GM18517 (cell line): ENCODE measurements around the gene SAMD4A.

Source experiments
- ATAC-seq: cut with Tn5 transposase; IDR thresholded peaks from one replicate; pipeline ENCODE4 v1.9.1; 2021; ENCODE audit warnings: mild to moderate bottlenecking, moderate library complexity; ENCODE audit not compliant: unreplicated experiment

Gene SAMD4A

GRCh38 chr14:54629635-54630360 is 62.9 kb downstream of the SAMD4A start:
- no peak for ATAC-seq

- ATAC-seq = no peak
Observed at GRCh38 chr14:54631016-54631415, 64.1 kb downstream of the SAMD4A start.

GRCh38 chr14:54632452-54632851 is 65.5 kb downstream of the SAMD4A start:
- no peak for ATAC-seq

- ATAC-seq = no peak
Observed at GRCh38 chr14:54633076-54633475, 66.1 kb downstream of the SAMD4A start.

- ATAC-seq = no peak
Observed at GRCh38 chr14:54637270-54638134, 70.6 kb downstream of the SAMD4A start.

- ATAC-seq = no peak
Observed at GRCh38 chr14:54638135-54638446, 71.2 kb downstream of the SAMD4A start.

GRCh38 chr14:54639611-54640010 is 72.7 kb downstream of the SAMD4A start:
- ATAC-seq = no peak

- no peak for ATAC-seq
Observed at GRCh38 chr14:54640506-54640905, 73.6 kb downstream of the SAMD4A start.

- ATAC-seq = no peak
Observed at GRCh38 chr14:54642121-54642520, 75.2 kb downstream of the SAMD4A start.

GRCh38 chr14:54642801-54643695 is 76.1 kb downstream of the SAMD4A start:
- ATAC-seq = no peak

- no peak for ATAC-seq
Observed at GRCh38 chr14:54643696-54644176, 76.8 kb downstream of the SAMD4A start.

GRCh38 chr14:54645639-54646038 is 78.7 kb downstream of the SAMD4A start:
- no peak for ATAC-seq

- no peak for ATAC-seq
Observed at GRCh38 chr14:54646626-54647025, 79.7 kb downstream of the SAMD4A start.

GRCh38 chr14:54647378-54647777 is 80.5 kb downstream of the SAMD4A start:
- no peak for ATAC-seq

GRCh38 chr14:54649056-54649455 is 82.1 kb downstream of the SAMD4A start:
- no peak for ATAC-seq

- no peak for ATAC-seq
Observed at GRCh38 chr14:54650331-54650958, 83.5 kb downstream of the SAMD4A start.

GRCh38 chr14:54650959-54651351 is 84.0 kb downstream of the SAMD4A start:
- no peak for ATAC-seq

- no peak for ATAC-seq
Observed at GRCh38 chr14:54651649-54652048, 84.7 kb downstream of the SAMD4A start.

GRCh38 chr14:54652188-54652587 is 85.3 kb downstream of the SAMD4A start:
- no peak for ATAC-seq

GRCh38 chr14:54652605-54653052 is 85.7 kb downstream of the SAMD4A start:
- ATAC-seq = no peak
